ENCODE results near the gene OCA2.

The OCA2 gene

DNA sequence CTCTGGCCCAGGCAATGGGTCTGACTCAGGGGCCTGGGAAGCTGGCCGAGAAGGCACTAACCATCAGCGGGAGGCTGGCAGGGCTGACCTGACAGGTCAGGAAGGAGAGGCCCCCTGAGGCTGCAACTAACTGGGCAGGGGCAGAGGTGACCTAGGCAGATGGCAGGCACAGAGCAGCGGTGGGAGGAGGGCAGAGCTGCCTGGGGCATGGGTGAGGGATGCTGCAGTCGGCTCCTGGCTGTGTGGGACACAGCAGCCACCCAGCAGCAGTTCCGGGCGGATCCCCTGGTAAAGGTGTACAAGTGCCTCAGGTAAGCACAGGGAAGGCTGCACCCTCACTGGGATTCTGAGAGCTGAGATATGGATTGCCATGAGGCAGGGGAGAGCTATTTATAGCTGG lies 236.1 kb downstream of the OCA2 start:
- 64% methylated on average over 6 of the region's 6 CpGs for WGBS
- Histone ChIP-seq H2AFZ (ENCODE audit: low read depth, low read length) (no peak overlapping the region), H2BK15ac (ENCODE audit: low read depth, poor library complexity, severe bottlenecking) (no peak overlapping the region), H3K27ac (ENCODE audit: low read length, poor library complexity, severe bottlenecking) (no peak overlapping the region), H3K4me3 (ENCODE audit: insufficient read depth in 1 of 2, low read depth in 1 of 2, low read length in 2 of 2) (no peak overlapping the region), H3K4me1 (ENCODE audit: control insufficient read depth, insufficient read depth, low read depth, low read length) (no peaks in the 10 kb centered on the region), H2BK120ac (ENCODE audit: low read depth, low read length) (no peak overlapping the region), H2BK5ac (ENCODE audit: low read depth, low read length, poor library complexity, severe bottlenecking) (no peak overlapping the region), H3K9me3 (ENCODE audit: control insufficient read depth, low read length) (peaks cover 4% of the 10 kb centered on the region), H2BK12ac (ENCODE audit: low read length in 2 of 2) (no peak overlapping the region), H3K79me1 (replicated peaks; ENCODE audit: low read length, poor library complexity, severe bottlenecking) (no peaks in the 10 kb centered on the region), H3K9ac (ENCODE audit: low read length) (no peak overlapping the region), H3K14ac (ENCODE audit: low read length in 2 of 2) (no peak overlapping the region), H4K91ac (ENCODE audit: low read length) (no peak overlapping the region), H3K23ac (ENCODE audit: low read length in 2 of 2) (no peak overlapping the region), H3K4me2 (ENCODE audit: low read length, poor library complexity, severe bottlenecking) (no peak overlapping the region), H4K8ac (ENCODE audit: low read length) (no peak overlapping the region), H3K36me3 (ENCODE audit: control insufficient read depth in 1 of 2, insufficient read depth in 2 of 2, low read depth in 1 of 2, low read length in 2 of 2) (no peaks in the 10 kb centered on the region), H2AK5ac (ENCODE audit: low read length, severe bottlenecking) (no peak overlapping the region), H3K27me3 (ENCODE audit: control insufficient read depth in 1 of 2, insufficient read depth in 1 of 2, low read length in 2 of 2) (no peaks in the 10 kb centered on the region), H3K18ac (ENCODE audit: low read depth in 1 of 2, low read length in 2 of 2) (no peak overlapping the region), H3K4ac (ENCODE audit: low read depth in 1 of 2, low read length in 2 of 2) (no peak overlapping the region)
- no peak for DNase-seq

DNA sequence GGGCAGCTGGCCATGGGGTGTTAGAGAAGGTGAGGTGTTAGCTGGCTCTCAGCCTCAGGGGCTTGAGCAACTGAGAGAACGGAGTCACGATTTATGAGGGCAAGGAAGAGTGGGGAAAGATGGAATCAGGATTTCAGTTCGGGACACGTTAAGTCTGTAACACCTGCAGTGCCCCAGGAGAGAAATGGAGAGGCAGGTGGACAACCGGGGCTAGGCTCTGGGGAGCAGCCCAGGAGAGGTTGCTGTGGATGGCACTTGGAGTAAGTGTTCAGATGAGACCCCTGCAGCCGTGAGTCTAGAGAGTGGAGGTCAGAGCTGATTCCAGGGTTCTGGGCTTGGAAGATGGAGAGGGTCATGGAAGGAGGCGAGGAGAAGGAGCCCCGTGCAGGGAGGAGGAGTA lies 237.9 kb downstream of the OCA2 start:
- no peak overlapping the region for H2BK12ac ChIP-seq (ENCODE audit: low read length in 2 of 2)
- no peaks in the 10 kb centered on the region for H3K27me3 ChIP-seq (ENCODE audit: control insufficient read depth in 1 of 2, insufficient read depth in 1 of 2, low read length in 2 of 2)
- no peak overlapping the region for H2AK5ac ChIP-seq (ENCODE audit: low read length, severe bottlenecking)
- no peaks in the 10 kb centered on the region for H3K36me3 ChIP-seq (ENCODE audit: control insufficient read depth in 1 of 2, insufficient read depth in 2 of 2, low read depth in 1 of 2, low read length in 2 of 2)
- no peak overlapping the region for H3K14ac ChIP-seq (ENCODE audit: low read length in 2 of 2)
- no peak overlapping the region for H2BK15ac ChIP-seq (ENCODE audit: low read depth, poor library complexity, severe bottlenecking)
- peaks cover 4% of the 10 kb centered on the region for H3K9me3 ChIP-seq (ENCODE audit: control insufficient read depth, low read length)
- H3K4me3 ChIP-seq (ENCODE audit: insufficient read depth in 1 of 2, low read depth in 1 of 2, low read length in 2 of 2), result no peak overlapping the region
- no peak overlapping the region for H3K18ac ChIP-seq (ENCODE audit: low read depth in 1 of 2, low read length in 2 of 2)
- H3K27ac ChIP-seq (ENCODE audit: low read length, poor library complexity, severe bottlenecking), result no peak overlapping the region
- H2BK5ac ChIP-seq (ENCODE audit: low read depth, low read length, poor library complexity, severe bottlenecking), result no peak overlapping the region
- H2BK120ac ChIP-seq (ENCODE audit: low read depth, low read length), result no peak overlapping the region
- no peak overlapping the region for H3K4me2 ChIP-seq (ENCODE audit: low read length, poor library complexity, severe bottlenecking)
- no peak overlapping the region for H3K9ac ChIP-seq (ENCODE audit: low read length)
- WGBS, result 79% methylated on average over 8 of the region's 8 CpGs
- DNase-seq, result no peak
- H3K4ac ChIP-seq (ENCODE audit: low read depth in 1 of 2, low read length in 2 of 2), result no peak overlapping the region
- no peaks in the 10 kb centered on the region for H3K79me1 ChIP-seq (replicated peaks; ENCODE audit: low read length, poor library complexity, severe bottlenecking)
- no peak overlapping the region for H4K8ac ChIP-seq (ENCODE audit: low read length)
- H3K23ac ChIP-seq (ENCODE audit: low read length in 2 of 2), result no peak overlapping the region
- H4K91ac ChIP-seq (ENCODE audit: low read length), result no peak overlapping the region
- H3K4me1 ChIP-seq (ENCODE audit: control insufficient read depth, insufficient read depth, low read depth, low read length), result no peaks in the 10 kb centered on the region
- H2AFZ ChIP-seq (ENCODE audit: low read depth, low read length), result peak overlapping the region; percentile 10

DNA sequence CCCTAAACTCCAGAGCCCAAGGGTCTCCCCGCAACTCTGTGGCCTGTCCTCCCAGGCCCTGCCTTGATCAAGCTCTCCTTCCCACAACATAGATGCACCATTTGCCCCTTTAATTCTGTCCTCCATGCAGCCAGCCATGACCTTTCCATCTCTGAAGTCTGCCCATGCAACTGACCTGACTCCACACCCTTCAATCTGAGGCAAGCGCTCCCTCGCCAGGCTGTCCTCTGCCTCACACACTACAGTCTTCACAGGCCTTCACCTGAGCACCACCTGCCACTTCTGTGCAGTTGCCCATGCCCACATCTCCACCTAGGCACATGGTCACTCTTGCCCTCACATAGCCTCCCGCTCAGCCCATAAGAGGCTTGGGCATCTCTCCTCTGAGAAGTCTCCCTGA lies 244.0 kb downstream of the OCA2 start:
- Histone ChIP-seq H2BK5ac (ENCODE audit: low read depth, low read length, poor library complexity, severe bottlenecking) (no peak overlapping the region), H3K27me3 (ENCODE audit: control insufficient read depth in 1 of 2, insufficient read depth in 1 of 2, low read length in 2 of 2) (no peaks in the 10 kb centered on the region), H2AFZ (ENCODE audit: low read depth, low read length) (no peak overlapping the region), H3K79me1 (replicated peaks; ENCODE audit: low read length, poor library complexity, severe bottlenecking) (no peaks in the 10 kb centered on the region), H3K4me1 (ENCODE audit: control insufficient read depth, insufficient read depth, low read depth, low read length) (no peaks in the 10 kb centered on the region), H3K9ac (ENCODE audit: low read length) (no peak overlapping the region), H3K9me3 (ENCODE audit: control insufficient read depth, low read length) (no peaks in the 10 kb centered on the region), H3K4me2 (ENCODE audit: low read length, poor library complexity, severe bottlenecking) (no peak overlapping the region), H3K27ac (ENCODE audit: low read length, poor library complexity, severe bottlenecking) (no peak overlapping the region), H2AK5ac (ENCODE audit: low read length, severe bottlenecking) (no peak overlapping the region), H3K4ac (ENCODE audit: low read depth in 1 of 2, low read length in 2 of 2) (no peak overlapping the region), H4K91ac (ENCODE audit: low read length) (no peak overlapping the region), H4K8ac (ENCODE audit: low read length) (no peak overlapping the region), H3K18ac (ENCODE audit: low read depth in 1 of 2, low read length in 2 of 2) (no peak overlapping the region), H3K36me3 (ENCODE audit: control insufficient read depth in 1 of 2, insufficient read depth in 2 of 2, low read depth in 1 of 2, low read length in 2 of 2) (no peaks in the 10 kb centered on the region), H2BK12ac (ENCODE audit: low read length in 2 of 2) (no peak overlapping the region), H2BK120ac (ENCODE audit: low read depth, low read length) (no peak overlapping the region), H3K23ac (ENCODE audit: low read length in 2 of 2) (no peak overlapping the region), H3K4me3 (ENCODE audit: insufficient read depth in 1 of 2, low read depth in 1 of 2, low read length in 2 of 2) (no peak overlapping the region), H3K14ac (ENCODE audit: low read length in 2 of 2) (no peak overlapping the region), H2BK15ac (ENCODE audit: low read depth, poor library complexity, severe bottlenecking) (no peak overlapping the region)
- WGBS, result 90% methylated on average over 4 of the region's 4 CpGs
- no peak for DNase-seq

DNA sequence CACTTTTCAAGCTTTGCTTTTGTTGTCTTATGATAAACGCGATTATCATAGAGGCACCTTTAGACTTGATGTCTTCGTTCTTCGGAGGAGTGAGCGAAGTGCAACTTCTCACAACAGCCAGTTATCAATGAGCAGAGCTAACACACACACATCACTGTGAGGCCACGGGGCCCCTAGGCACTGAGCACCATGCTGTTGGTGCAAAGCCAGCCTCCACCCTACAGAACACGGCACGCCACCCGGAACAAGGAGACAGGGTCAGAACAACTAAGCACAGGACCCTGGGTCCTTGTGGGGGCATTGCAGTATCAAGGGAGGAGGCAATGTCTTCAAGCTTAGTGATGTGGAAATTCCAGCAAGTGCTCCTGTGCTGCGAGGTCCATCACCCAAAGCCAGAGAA lies 244.5 kb downstream of the OCA2 start:
- Histone ChIP-seq H3K9me3 (ENCODE audit: control insufficient read depth, low read length) (no peaks in the 10 kb centered on the region), H3K14ac (ENCODE audit: low read length in 2 of 2) (no peak overlapping the region)

More for the DNA sequence above, 244.5 kb downstream of the OCA2 start:
- no peaks in the 10 kb centered on the region for H3K36me3 ChIP-seq (ENCODE audit: control insufficient read depth in 1 of 2, insufficient read depth in 2 of 2, low read depth in 1 of 2, low read length in 2 of 2)
- no peak overlapping the region for H3K4me3 ChIP-seq (ENCODE audit: insufficient read depth in 1 of 2, low read depth in 1 of 2, low read length in 2 of 2)
- no peak overlapping the region for H2BK120ac ChIP-seq (ENCODE audit: low read depth, low read length)
- no peak overlapping the region for H3K4me2 ChIP-seq (ENCODE audit: low read length, poor library complexity, severe bottlenecking)
- no peak for DNase-seq
- no peak overlapping the region for H3K23ac ChIP-seq (ENCODE audit: low read length in 2 of 2)
- H2BK12ac ChIP-seq (ENCODE audit: low read length in 2 of 2), result no peak overlapping the region
- H2AFZ ChIP-seq (ENCODE audit: low read depth, low read length), result no peak overlapping the region
- no peaks in the 10 kb centered on the region for H3K27me3 ChIP-seq (ENCODE audit: control insufficient read depth in 1 of 2, insufficient read depth in 1 of 2, low read length in 2 of 2)
- no peak overlapping the region for H2BK15ac ChIP-seq (ENCODE audit: low read depth, poor library complexity, severe bottlenecking)
- H3K79me1 ChIP-seq (replicated peaks; ENCODE audit: low read length, poor library complexity, severe bottlenecking), result no peaks in the 10 kb centered on the region
- no peak overlapping the region for H3K27ac ChIP-seq (ENCODE audit: low read length, poor library complexity, severe bottlenecking)
- no peak overlapping the region for H2AK5ac ChIP-seq (ENCODE audit: low read length, severe bottlenecking)
- no peak overlapping the region for H4K91ac ChIP-seq (ENCODE audit: low read length)
- H4K8ac ChIP-seq (ENCODE audit: low read length), result no peak overlapping the region
- WGBS, result 95% methylated on average over 10 of the region's 10 CpGs
- no peak overlapping the region for H2BK5ac ChIP-seq (ENCODE audit: low read depth, low read length, poor library complexity, severe bottlenecking)
- H3K4ac ChIP-seq (ENCODE audit: low read depth in 1 of 2, low read length in 2 of 2), result no peak overlapping the region
- no peak overlapping the region for H3K18ac ChIP-seq (ENCODE audit: low read depth in 1 of 2, low read length in 2 of 2)
- H3K9ac ChIP-seq (ENCODE audit: low read length), result no peak overlapping the region
- no peaks in the 10 kb centered on the region for H3K4me1 ChIP-seq (ENCODE audit: control insufficient read depth, insufficient read depth, low read depth, low read length)
